ENCODE data around the gene KLHL29. TPM values are rescaled to one million over a fixed set of nuclear protein-coding genes. Genes with fewer than 3 reads are reported as not detected.

KLHL29 gene
- total RNA-seq, 1 experiment from 2014 or later: 2.6 TPM

DNA sequence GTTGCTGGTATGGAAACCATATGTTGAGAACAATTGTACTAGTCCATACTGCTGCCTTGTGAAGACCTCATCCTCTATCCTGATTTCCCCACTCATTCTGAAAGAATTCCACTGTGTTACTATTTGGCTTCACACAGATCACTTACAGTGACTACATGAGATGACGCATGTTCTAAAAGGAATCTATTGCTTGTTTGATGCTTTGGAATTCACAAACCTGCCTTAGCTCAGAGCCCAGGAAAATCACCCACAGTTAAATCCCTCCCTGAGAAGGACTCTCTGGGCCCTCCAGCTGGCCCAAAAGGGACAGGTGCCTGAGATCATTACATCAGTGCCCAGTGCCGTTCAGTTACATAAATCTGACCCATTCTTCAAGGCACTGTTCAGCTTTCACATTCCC is 45.3 kb downstream of the KLHL29 start:
- no TSS peak for BruUV-seq (replicated peaks)
- H3K4me2 ChIP-seq (ENCODE audit: low read length): no peak overlapping the region
- no peaks in the 10 kb centered on the region for H3K4me1 ChIP-seq (ENCODE audit: insufficient read depth, low read length)
- DNase-seq: peak; percentile 45
- H3K27ac ChIP-seq (ENCODE audit: low read length): no peak overlapping the region
- H4K20me1 ChIP-seq (ENCODE audit: low read length): no peaks in the 10 kb centered on the region
- no peak overlapping the region for H2AFZ ChIP-seq (ENCODE audit: low read length)
- no peaks in the 10 kb centered on the region for H3K36me3 ChIP-seq (ENCODE audit: low read depth, low read length)
- intact Hi-C loops (cut with micrococcal nuclease): loop anchor here (2.0 kb wide), 1 partner anchor 15 kb away; no protein-coding TSS in a partner anchor
- peak; percentile 87 for ATAC-seq
- TF ChIP-seq EZH2phosphoT487 (IDR thresholded peaks at IDR 0.05; ENCODE audit: borderline replicate concordance, low read length): no peak
- no peak for TF ChIP-seq EZH2 (IDR thresholded peaks at IDR 0.05; ENCODE audit: low read length, unreplicated experiment)
- TF ChIP-seq, protein P1, sequence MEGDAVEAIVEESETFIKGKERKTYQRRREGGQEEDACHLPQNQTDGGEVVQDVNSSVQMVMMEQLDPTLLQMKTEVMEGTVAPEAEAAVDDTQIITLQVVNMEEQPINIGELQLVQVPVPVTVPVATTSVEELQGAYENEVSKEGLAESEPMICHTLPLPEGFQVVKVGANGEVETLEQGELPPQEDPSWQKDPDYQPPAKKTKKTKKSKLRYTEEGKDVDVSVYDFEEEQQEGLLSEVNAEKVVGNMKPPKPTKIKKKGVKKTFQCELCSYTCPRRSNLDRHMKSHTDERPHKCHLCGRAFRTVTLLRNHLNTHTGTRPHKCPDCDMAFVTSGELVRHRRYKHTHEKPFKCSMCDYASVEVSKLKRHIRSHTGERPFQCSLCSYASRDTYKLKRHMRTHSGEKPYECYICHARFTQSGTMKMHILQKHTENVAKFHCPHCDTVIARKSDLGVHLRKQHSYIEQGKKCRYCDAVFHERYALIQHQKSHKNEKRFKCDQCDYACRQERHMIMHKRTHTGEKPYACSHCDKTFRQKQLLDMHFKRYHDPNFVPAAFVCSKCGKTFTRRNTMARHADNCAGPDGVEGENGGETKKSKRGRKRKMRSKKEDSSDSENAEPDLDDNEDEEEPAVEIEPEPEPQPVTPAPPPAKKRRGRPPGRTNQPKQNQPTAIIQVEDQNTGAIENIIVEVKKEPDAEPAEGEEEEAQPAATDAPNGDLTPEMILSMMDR (conservative IDR thresholded peaks at IDR 0.05; ENCODE audit: low read depth, low read length): no peak
- H3K9ac ChIP-seq (ENCODE audit: low read length): no peak overlapping the region
- CTCF ChIA-PET: no interaction called here
- H3K9me2 ChIP-seq (replicated peaks; ENCODE audit: low read length): no peaks in the 10 kb centered on the region
- POLR2A ChIA-PET (ENCODE audit: unreplicated experiment): no interaction called here
- H3K9me3 ChIP-seq (ENCODE audit: low read length): no peaks in the 10 kb centered on the region
- no peak overlapping the region for H3K4me3 ChIP-seq (ENCODE audit: low read length)
- H3F3A ChIP-seq (ENCODE audit: low read length, unreplicated experiment): no peaks in the 10 kb centered on the region
- H3K79me2 ChIP-seq (ENCODE audit: low read length): no peaks in the 10 kb centered on the region
- no peaks in the 10 kb centered on the region for H3K27me3 ChIP-seq (ENCODE audit: low read length)

DNA sequence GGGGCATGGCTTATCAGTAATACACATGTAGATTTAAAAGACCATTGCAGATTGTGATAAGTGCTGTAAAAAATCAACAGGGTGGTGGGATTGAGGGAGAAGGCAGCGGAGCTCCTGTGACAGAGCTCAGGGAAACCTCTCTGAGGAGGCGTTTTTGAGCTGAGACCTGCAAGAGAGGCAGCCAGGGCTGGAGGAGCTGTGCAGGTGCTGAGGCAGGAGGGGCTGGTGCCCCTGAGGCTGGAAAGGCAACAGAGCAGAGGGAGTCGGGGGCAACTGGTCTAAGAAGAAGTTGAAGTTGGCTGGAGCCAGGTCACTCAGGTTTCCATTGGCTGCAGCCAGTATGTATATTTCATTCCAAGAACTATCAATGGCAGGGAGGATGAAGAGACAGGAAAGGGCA is 47.6 kb downstream of the KLHL29 start:
- no peak overlapping the region for H2AFZ ChIP-seq (ENCODE audit: low read length)
- ChIA-PET CTCF (no interaction called here), POLR2A (ENCODE audit: unreplicated experiment) (no interaction called here)
- H3K9me3 ChIP-seq (ENCODE audit: low read length): no peaks in the 10 kb centered on the region
- no peaks in the 10 kb centered on the region for H3K27me3 ChIP-seq (ENCODE audit: low read length)
- no peak overlapping the region for H3K27ac ChIP-seq (ENCODE audit: low read length)
- H3K9ac ChIP-seq (ENCODE audit: low read length): no peak overlapping the region
- no peaks in the 10 kb centered on the region for H4K20me1 ChIP-seq (ENCODE audit: low read length)
- ATAC-seq (no peak), DNase-seq (no peak)
- no peaks in the 10 kb centered on the region for H3K9me2 ChIP-seq (replicated peaks; ENCODE audit: low read length)
- H3K36me3 ChIP-seq (ENCODE audit: low read depth, low read length): no peaks in the 10 kb centered on the region
- H3K79me2 ChIP-seq (ENCODE audit: low read length): no peaks in the 10 kb centered on the region
- no peak overlapping the region for H3K4me3 ChIP-seq (ENCODE audit: low read length)
- intact Hi-C loops (cut with micrococcal nuclease): no loop called here
- no peak overlapping the region for H3K4me2 ChIP-seq (ENCODE audit: low read length)
- TF ChIP-seq, protein P1 (conservative IDR thresholded peaks at IDR 0.05; ENCODE audit: low read depth, low read length): no peak
- no peak for TF ChIP-seq EZH2 (IDR thresholded peaks at IDR 0.05; ENCODE audit: low read length, unreplicated experiment)
- TF ChIP-seq EZH2phosphoT487 (IDR thresholded peaks at IDR 0.05; ENCODE audit: borderline replicate concordance, low read length): no peak
- no peaks in the 10 kb centered on the region for H3K4me1 ChIP-seq (ENCODE audit: insufficient read depth, low read length)
- BruUV-seq (replicated peaks): no TSS peak
- H3F3A ChIP-seq (ENCODE audit: low read length, unreplicated experiment): no peaks in the 10 kb centered on the region

DNA sequence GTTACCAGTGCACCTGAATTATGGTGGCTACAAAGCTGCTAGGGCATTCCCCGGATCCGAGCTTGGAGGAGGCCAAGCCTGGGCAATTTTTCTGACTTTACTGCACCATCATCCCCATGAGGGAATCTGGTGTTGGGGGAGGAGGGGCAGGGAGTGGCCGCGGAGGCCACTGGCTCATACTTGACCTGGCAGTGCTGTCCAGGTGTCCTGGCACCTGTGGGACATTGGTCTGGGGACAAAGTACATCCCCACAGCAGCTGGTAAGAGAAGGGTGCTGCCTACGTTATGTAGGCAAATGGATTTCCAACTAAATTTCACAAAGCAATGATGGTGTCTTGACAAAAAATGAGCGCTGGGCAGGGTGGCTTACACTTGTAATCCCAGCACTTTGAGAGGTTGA is 48.3 kb downstream of the KLHL29 start:
- H3K9ac ChIP-seq (ENCODE audit: low read length): no peak overlapping the region
- CTCF ChIA-PET: no interaction called here
- H4K20me1 ChIP-seq (ENCODE audit: low read length): no peaks in the 10 kb centered on the region
- H3K4me1 ChIP-seq (ENCODE audit: insufficient read depth, low read length): no peaks in the 10 kb centered on the region
- no peaks in the 10 kb centered on the region for H3K36me3 ChIP-seq (ENCODE audit: low read depth, low read length)
- POLR2A ChIA-PET (ENCODE audit: unreplicated experiment): no interaction called here
- H3K4me2 ChIP-seq (ENCODE audit: low read length): no peak overlapping the region
- H3K27me3 ChIP-seq (ENCODE audit: low read length): no peaks in the 10 kb centered on the region
- no peaks in the 10 kb centered on the region for H3K79me2 ChIP-seq (ENCODE audit: low read length)
- ATAC-seq: no peak
- no peaks in the 10 kb centered on the region for H3K9me2 ChIP-seq (replicated peaks; ENCODE audit: low read length)
- TF ChIP-seq EZH2 (IDR thresholded peaks at IDR 0.05; ENCODE audit: low read length, unreplicated experiment) (no peak), EZH2phosphoT487 (IDR thresholded peaks at IDR 0.05; ENCODE audit: borderline replicate concordance, low read length) (no peak)
- TF ChIP-seq, protein P1 (conservative IDR thresholded peaks at IDR 0.05; ENCODE audit: low read depth, low read length): no peak
- DNase-seq: no peak
- H3K4me3 ChIP-seq (ENCODE audit: low read length): no peak overlapping the region
- H2AFZ ChIP-seq (ENCODE audit: low read length): no peak overlapping the region
- H3K9me3 ChIP-seq (ENCODE audit: low read length): no peaks in the 10 kb centered on the region
- intact Hi-C loops (cut with micrococcal nuclease): no loop called here
- BruUV-seq (replicated peaks): no TSS peak
- H3F3A ChIP-seq (ENCODE audit: low read length, unreplicated experiment): no peaks in the 10 kb centered on the region
- H3K27ac ChIP-seq (ENCODE audit: low read length): no peak overlapping the region
